HEK293 (cell line): ENCODE results near the gene FHIT.

Experiments used
- CTCF ChIA-PET: fragments of 350-600 bp; formaldehyde crosslinking; extraction: SDS; loops from one replicate; lab custom pipeline; 2021; ENCODE audit warnings: antibody characterized with exemption; lab: Yijun Ruan, JAX
- POLR2A ChIA-PET: fragments of 300-600 bp; formaldehyde crosslinking; extraction: SDS; loops from one replicate; lab custom pipeline; 2020; ENCODE audit warnings: antibody characterized with exemption, inconsistent platforms; lab: Yijun Ruan, JAX
- H3K27ac ChIP-seq: fragments of 200-500 bp; sonication (Bioruptor generic); 2 replicates; pipeline ENCODE4 v1.5.1; 2014; ENCODE audit warnings: low read depth, low read length, control low read depth, inconsistent platforms; ENCODE audit errors: extremely low read depth
- H3K36me3 ChIP-seq, 2 experiments: fragments of 200-500 bp in 1 of 2; sonication (Bioruptor generic) in 1 of 2; 1 replicate in 1 of 2; 2 replicates in 1 of 2; pipeline ENCODE4 v1.5.1; 2014 to 2017; ENCODE audit warnings: inconsistent platforms in 2 of 2, low read length in 2 of 2; ENCODE audit not compliant: control insufficient read depth in 2 of 2, insufficient read depth in 1 of 2
- H3K4me1 ChIP-seq: fragments of 200-500 bp; sonication (Bioruptor generic); 2 replicates; pipeline ENCODE4 v1.5.1; 2014; ENCODE audit warnings: mild to moderate bottlenecking, low read length, inconsistent platforms; ENCODE audit not compliant: control insufficient read depth, insufficient read depth
- H3K4me3 ChIP-seq: 2 replicates; pipeline ENCODE4 v1.5.1; 2011; ENCODE audit warnings: low read depth, mild to moderate bottlenecking, control low read depth, low read length, moderate library complexity
- H3K9me3 ChIP-seq: fragments of 200-500 bp; sonication (Bioruptor generic); 2 replicates; pipeline ENCODE4 v1.5.1; 2014; ENCODE audit warnings: low read depth, low read length, inconsistent platforms; ENCODE audit not compliant: control insufficient read depth, insufficient read depth
- KLF10 ChIP-seq: fragments of 450-650 bp; IDR thresholded peaks from 2 replicates; pipeline ENCODE4 v1.5.1; 2018; ENCODE audit warnings: missing biosample characterization, mild to moderate bottlenecking, missing genetic modification characterization
- KLF7 ChIP-seq: fragments of 450-650 bp; formaldehyde crosslinking; IDR thresholded peaks from 2 replicates; pipeline ENCODE4 v1.5.1; 2016; ENCODE audit warnings: missing biosample characterization, missing genetic modification characterization, borderline replicate concordance
- KLF8 ChIP-seq: fragments of 450-650 bp; formaldehyde crosslinking; IDR thresholded peaks from 2 replicates; pipeline ENCODE4 v1.5.1; 2016; ENCODE audit warnings: missing biosample characterization, missing genetic modification characterization
- MZF1 ChIP-seq: fragments of 450-650 bp; formaldehyde crosslinking; IDR thresholded peaks from 2 replicates; pipeline ENCODE4 v1.5.1; 2017; ENCODE audit warnings: missing biosample characterization, missing genetic modification characterization, borderline replicate concordance
- ZBTB21 ChIP-seq: fragments of 450-650 bp; formaldehyde crosslinking; IDR thresholded peaks from 2 replicates; pipeline ENCODE4 v1.5.1; 2017; ENCODE audit warnings: missing biosample characterization, missing genetic modification characterization
- ZBTB8A ChIP-seq: fragments of 450-650 bp; formaldehyde crosslinking; IDR thresholded peaks from 2 replicates; pipeline ENCODE4 v1.5.1; 2016; ENCODE audit warnings: missing biosample characterization, missing genetic modification characterization
- ZFP3 ChIP-seq: fragments of 450-650 bp; formaldehyde crosslinking; IDR thresholded peaks from 2 replicates; pipeline ENCODE4 v1.5.1; 2016; ENCODE audit warnings: low read depth, missing biosample characterization, missing genetic modification characterization
- ZFP41 ChIP-seq: fragments of 450-650 bp; formaldehyde crosslinking; IDR thresholded peaks from 2 replicates; pipeline ENCODE4 v1.5.1; 2016; ENCODE audit warnings: missing biosample characterization, missing genetic modification characterization, borderline replicate concordance
- ZNF138 ChIP-seq: fragments of 450-650 bp; formaldehyde crosslinking; IDR thresholded peaks from 2 replicates; pipeline ENCODE4 v1.5.1; 2016; ENCODE audit warnings: missing biosample characterization, missing genetic modification characterization, borderline replicate concordance
- ZNF266 ChIP-seq: fragments of 450-650 bp; formaldehyde crosslinking; IDR thresholded peaks from 2 replicates; pipeline ENCODE4 v1.5.1; 2016; ENCODE audit warnings: missing biosample characterization, missing genetic modification characterization, low read depth
- ZNF350 ChIP-seq: fragments of 450-650 bp; formaldehyde crosslinking; IDR thresholded peaks from 2 replicates; pipeline ENCODE4 v1.5.0; 2017; ENCODE audit warnings: missing biosample characterization, mild to moderate bottlenecking, missing genetic modification characterization
- ZNF37A ChIP-seq: fragments of 450-650 bp; IDR thresholded peaks from 2 replicates; pipeline ENCODE4 v1.5.1; 2018; ENCODE audit warnings: missing biosample characterization, missing genetic modification characterization
- ZNF416 ChIP-seq: fragments of 450-650 bp; formaldehyde crosslinking; IDR thresholded peaks from 2 replicates; pipeline ENCODE4 v1.5.1; 2016; ENCODE audit warnings: missing biosample characterization, missing genetic modification characterization
- ZNF514 ChIP-seq: fragments of 450-650 bp; formaldehyde crosslinking; IDR thresholded peaks from 2 replicates; pipeline ENCODE4 v1.5.1; 2016; ENCODE audit warnings: missing biosample characterization, missing genetic modification characterization
- ZNF530 ChIP-seq: fragments of 450-650 bp; formaldehyde crosslinking; IDR thresholded peaks from 2 replicates; pipeline ENCODE4 v1.5.1; 2016; ENCODE audit warnings: low read depth, missing biosample characterization, missing genetic modification characterization
- ZNF621 ChIP-seq: fragments of 450-650 bp; formaldehyde crosslinking; IDR thresholded peaks from 2 replicates; pipeline ENCODE4 v1.5.1; 2017; ENCODE audit warnings: missing biosample characterization, missing genetic modification characterization
- ZNF654 ChIP-seq: fragments of 450-650 bp; formaldehyde crosslinking; IDR thresholded peaks from 2 replicates; pipeline ENCODE4 v1.5.1; 2016; ENCODE audit warnings: low read depth, missing biosample characterization, missing genetic modification characterization
- ZNF660 ChIP-seq: fragments of 450-650 bp; IDR thresholded peaks from 2 replicates; pipeline ENCODE4 v1.5.1; 2018; ENCODE audit warnings: missing biosample characterization, mild to moderate bottlenecking, missing genetic modification characterization
- ZNF677 ChIP-seq: fragments of 450-650 bp; IDR thresholded peaks from 2 replicates; pipeline ENCODE4 v1.5.0; 2018; ENCODE audit warnings: missing biosample characterization, mild to moderate bottlenecking, missing genetic modification characterization, moderate library complexity
- ZNF747 ChIP-seq: fragments of 450-650 bp; formaldehyde crosslinking; IDR thresholded peaks from 2 replicates; pipeline ENCODE4 v1.5.1; 2016; ENCODE audit warnings: missing biosample characterization, missing genetic modification characterization
- ZNF792 ChIP-seq: fragments of 450-650 bp; formaldehyde crosslinking; IDR thresholded peaks from 2 replicates; pipeline ENCODE4 v1.5.1; 2016; ENCODE audit warnings: missing biosample characterization, missing genetic modification characterization
- ZNF830 ChIP-seq: fragments of 450-650 bp; IDR thresholded peaks from 2 replicates; pipeline ENCODE4 v1.5.0; 2018; ENCODE audit warnings: missing biosample characterization, missing genetic modification characterization, low read depth, mild to moderate bottlenecking, moderate library complexity
- ZNF837 ChIP-seq: fragments of 450-650 bp; formaldehyde crosslinking; IDR thresholded peaks from 2 replicates; pipeline ENCODE4 v1.5.1; 2016; ENCODE audit warnings: missing biosample characterization, missing genetic modification characterization
- ZNF843 ChIP-seq: fragments of 450-650 bp; formaldehyde crosslinking; IDR thresholded peaks from 2 replicates; pipeline ENCODE4 v1.5.1; 2016; ENCODE audit warnings: missing biosample characterization, missing genetic modification characterization
- ZSCAN30 ChIP-seq: fragments of 450-650 bp; IDR thresholded peaks from 2 replicates; pipeline ENCODE4 v1.5.1; 2018; ENCODE audit warnings: missing biosample characterization, mild to moderate bottlenecking, missing genetic modification characterization, moderate library complexity
- TF ChIP-seq, protein P1 (sequence below): fragments of 450-650 bp; formaldehyde crosslinking; IDR thresholded peaks from 2 replicates; pipeline ENCODE4 v1.5.1; 2016; ENCODE audit warnings: missing biosample characterization, missing genetic modification characterization
- TF ChIP-seq, protein P2 (sequence below): fragments of 450-650 bp; formaldehyde crosslinking; IDR thresholded peaks from 2 replicates; pipeline ENCODE4 v1.5.1; 2017; ENCODE audit warnings: missing biosample characterization, missing genetic modification characterization
- TF ChIP-seq, protein P3 (sequence below): fragments of 450-650 bp; formaldehyde crosslinking; IDR thresholded peaks from 2 replicates; pipeline ENCODE4 v1.5.1; 2016; ENCODE audit warnings: missing biosample characterization, missing genetic modification characterization
- TF ChIP-seq, protein P4 (sequence below): fragments of 450-650 bp; formaldehyde crosslinking; IDR thresholded peaks from 2 replicates; pipeline ENCODE4 v1.5.1; 2016; ENCODE audit warnings: missing biosample characterization, missing genetic modification characterization

FHIT gene

DNA sequence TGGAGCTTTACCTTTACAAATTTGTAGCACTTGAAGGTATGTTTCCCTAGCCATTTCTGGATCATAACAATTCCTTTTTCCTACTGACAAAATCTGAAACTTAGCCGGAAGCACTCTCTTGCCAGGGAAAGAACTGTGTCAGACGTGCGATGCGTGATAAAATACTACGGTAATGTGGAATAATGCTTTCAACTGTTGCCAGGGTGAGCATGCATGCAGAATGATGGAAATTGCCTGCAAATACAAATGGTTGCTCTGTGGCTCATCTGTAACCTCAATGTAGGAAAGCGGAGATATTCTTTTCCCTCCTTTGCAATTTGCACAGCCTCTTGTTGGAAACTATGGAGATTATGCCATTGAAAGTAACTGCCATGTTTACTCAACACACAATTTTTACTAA lies 1464.9 kb downstream of the FHIT start:
- POLR2A ChIA-PET: no interaction called here
- Histone ChIP-seq H3K4me3 (no peak overlapping the region), H3K4me1 (no peaks in the 10 kb centered on the region), H3K36me3 (no peaks in the 10 kb centered on the region), H3K9me3 (no peaks in the 10 kb centered on the region), H3K27ac (no peak overlapping the region)
- TF ChIP-seq ZSCAN30 (no peak), ZNF37A (tag by site-specific recombination) (no peak), ZNF843 (tag by site-specific recombination) (no peak), ZFP41 (tag by site-specific recombination) (no peak), KLF10 (tag by site-specific recombination) (no peak), ZFP3 (no peak), ZNF530 (tag by site-specific recombination) (no peak), ZBTB8A (no peak), ZNF747 (tag by site-specific recombination) (no peak), ZBTB21 (tag by site-specific recombination) (no peak), ZNF830 (no peak), ZNF416 (tag by site-specific recombination) (no peak), ZNF266 (tag by site-specific recombination) (no peak), ZNF350 (tag by site-specific recombination) (no peak), KLF7 (no peak)
- TF ChIP-seq, protein P1, sequence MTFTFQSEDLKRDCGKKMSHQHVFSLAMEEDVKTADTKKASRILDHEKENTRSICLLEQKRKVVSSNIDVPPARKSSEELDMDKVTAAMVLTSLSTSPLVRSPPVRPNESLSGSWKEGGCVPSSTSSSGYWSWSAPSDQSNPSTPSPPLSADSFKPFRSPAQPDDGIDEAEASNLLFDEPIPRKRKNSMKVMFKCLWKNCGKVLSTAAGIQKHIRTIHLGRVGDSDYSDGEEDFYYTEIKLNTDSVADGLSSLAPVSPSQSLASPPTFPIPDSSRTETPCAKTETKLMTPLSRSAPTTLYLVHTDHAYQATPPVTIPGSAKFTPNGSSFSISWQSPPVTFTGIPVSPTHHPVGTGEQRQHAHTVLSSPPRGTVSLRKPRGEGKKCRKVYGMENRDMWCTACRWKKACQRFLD (tag by site-specific recombination): no peak
- TF ChIP-seq, protein P2, sequence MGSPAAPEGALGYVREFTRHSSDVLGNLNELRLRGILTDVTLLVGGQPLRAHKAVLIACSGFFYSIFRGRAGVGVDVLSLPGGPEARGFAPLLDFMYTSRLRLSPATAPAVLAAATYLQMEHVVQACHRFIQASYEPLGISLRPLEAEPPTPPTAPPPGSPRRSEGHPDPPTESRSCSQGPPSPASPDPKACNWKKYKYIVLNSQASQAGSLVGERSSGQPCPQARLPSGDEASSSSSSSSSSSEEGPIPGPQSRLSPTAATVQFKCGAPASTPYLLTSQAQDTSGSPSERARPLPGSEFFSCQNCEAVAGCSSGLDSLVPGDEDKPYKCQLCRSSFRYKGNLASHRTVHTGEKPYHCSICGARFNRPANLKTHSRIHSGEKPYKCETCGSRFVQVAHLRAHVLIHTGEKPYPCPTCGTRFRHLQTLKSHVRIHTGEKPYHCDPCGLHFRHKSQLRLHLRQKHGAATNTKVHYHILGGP (tag by site-specific recombination): no peak
- TF ChIP-seq, protein P3, sequence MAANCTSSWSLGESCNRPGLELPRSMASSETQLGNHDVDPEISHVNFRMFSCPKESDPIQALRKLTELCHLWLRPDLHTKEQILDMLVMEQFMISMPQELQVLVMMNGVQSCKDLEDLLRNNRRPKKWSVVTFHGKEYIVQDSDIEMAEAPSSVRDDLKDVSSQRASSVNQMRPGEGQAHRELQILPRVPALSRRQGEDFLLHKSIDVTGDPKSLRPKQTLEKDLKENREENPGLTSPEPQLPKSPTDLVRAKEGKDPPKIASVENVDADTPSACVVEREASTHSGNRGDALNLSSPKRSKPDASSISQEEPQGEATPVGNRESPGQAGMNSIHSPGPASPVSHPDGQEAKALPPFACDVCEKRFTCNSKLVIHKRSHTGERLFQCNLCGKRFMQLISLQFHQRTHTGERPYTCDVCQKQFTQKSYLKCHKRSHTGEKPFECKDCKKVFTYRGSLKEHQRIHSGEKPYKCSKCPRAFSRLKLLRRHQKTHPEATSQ (tag by site-specific recombination): no peak
- CTCF ChIA-PET: interaction anchor here (0.9 kb wide), 1 partner anchor 77 kb away, joined by 3 read pairs; no protein-coding TSS in a partner anchor

DNA sequence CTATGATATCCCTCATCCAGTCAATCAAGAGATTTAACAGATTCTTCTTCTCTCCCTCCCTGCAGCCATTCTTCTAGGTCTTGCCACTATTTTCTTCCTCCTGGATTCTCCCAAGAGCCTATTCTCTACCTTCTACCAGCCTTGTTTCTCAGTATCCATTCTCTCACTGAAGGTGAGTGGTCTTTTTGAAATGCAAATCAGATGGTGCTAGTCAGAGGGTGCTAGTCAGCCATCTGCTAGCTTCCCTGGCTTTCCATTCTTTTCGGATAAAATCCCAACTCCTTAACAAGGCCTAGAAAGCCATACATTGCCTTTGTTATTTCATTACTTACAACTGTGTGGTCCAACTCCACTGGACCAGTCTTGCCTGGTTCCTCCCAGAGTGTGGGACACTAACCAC lies 1467.1 kb downstream of the FHIT start:
- Histone ChIP-seq H3K27ac (no peak overlapping the region), H3K4me1 (no peaks in the 10 kb centered on the region), H3K4me3 (no peak overlapping the region), H3K36me3 (no peaks in the 10 kb centered on the region), H3K9me3 (no peaks in the 10 kb centered on the region)
- ChIA-PET POLR2A (no interaction called here), CTCF (no interaction called here)
- no peak for TF ChIP-seq ZNF514 (tag by site-specific recombination)
- TF ChIP-seq ZNF654 (tag by site-specific recombination): no peak
- TF ChIP-seq KLF8 (tag by site-specific recombination): no peak
- TF ChIP-seq, protein P4, sequence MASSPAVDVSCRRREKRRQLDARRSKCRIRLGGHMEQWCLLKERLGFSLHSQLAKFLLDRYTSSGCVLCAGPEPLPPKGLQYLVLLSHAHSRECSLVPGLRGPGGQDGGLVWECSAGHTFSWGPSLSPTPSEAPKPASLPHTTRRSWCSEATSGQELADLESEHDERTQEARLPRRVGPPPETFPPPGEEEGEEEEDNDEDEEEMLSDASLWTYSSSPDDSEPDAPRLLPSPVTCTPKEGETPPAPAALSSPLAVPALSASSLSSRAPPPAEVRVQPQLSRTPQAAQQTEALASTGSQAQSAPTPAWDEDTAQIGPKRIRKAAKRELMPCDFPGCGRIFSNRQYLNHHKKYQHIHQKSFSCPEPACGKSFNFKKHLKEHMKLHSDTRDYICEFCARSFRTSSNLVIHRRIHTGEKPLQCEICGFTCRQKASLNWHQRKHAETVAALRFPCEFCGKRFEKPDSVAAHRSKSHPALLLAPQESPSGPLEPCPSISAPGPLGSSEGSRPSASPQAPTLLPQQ (tag by site-specific recombination): no peak
- TF ChIP-seq ZNF677 (tag by site-specific recombination): no peak
- no peak for TF ChIP-seq MZF1
- no peak for TF ChIP-seq ZNF138
- no peak for TF ChIP-seq KLF10 (tag by site-specific recombination)
- no peak for TF ChIP-seq ZNF660 (tag by site-specific recombination)
- TF ChIP-seq ZNF792: no peak
- no peak for TF ChIP-seq ZNF621 (tag by site-specific recombination)
- TF ChIP-seq ZNF837: no peak
